SK-N-SH treated with all-trans-retinoic acid at 6 μM for 48 hours (cell line): Measurements from ENCODE around the gene SMG7.

Experiments
- ATAC-seq: fragments of 200-7000 bp; cut with Tn5 transposase; 3 replicates; pipeline ENCODE4 v1.9.1; 2020; ENCODE audit warnings: mild to moderate bottlenecking, moderate library complexity
- ARNTL ChIP-seq: fragments of 450-650 bp; formaldehyde crosslinking; IDR thresholded peaks from 2 replicates; pipeline ENCODE4 v1.5.0; 2020; ENCODE audit warnings: low read depth, mild to moderate bottlenecking, moderate library complexity, borderline replicate concordance
- BACH2 ChIP-seq: fragments of 250-450 bp; sonication (Bioruptor Pico); IDR thresholded peaks from 2 replicates; pipeline ENCODE4 v1.9.0; 2021; ENCODE audit warnings: mild to moderate bottlenecking, borderline replicate concordance
- CREB5 ChIP-seq: fragments of 250-450 bp; sonication (Bioruptor Pico); IDR thresholded peaks from 2 replicates; pipeline ENCODE4 v1.5.1; 2020; ENCODE audit warnings: low read depth, mild to moderate bottlenecking, moderate library complexity
- CSDC2 ChIP-seq: fragments of 250-450 bp; sonication (Bioruptor Pico); IDR thresholded peaks from 2 replicates; pipeline ENCODE4 v1.5.0; 2020; ENCODE audit warnings: mild to moderate bottlenecking, moderate library complexity
- CSRNP3 ChIP-seq: fragments of 250-450 bp; sonication (Bioruptor Pico); IDR thresholded peaks from 2 replicates; pipeline ENCODE4 v1.5.1; 2021; ENCODE audit warnings: mild to moderate bottlenecking, moderate library complexity
- ESRRG ChIP-seq: fragments of 250-450 bp; sonication (Bioruptor Pico); IDR thresholded peaks from 2 replicates; pipeline ENCODE4 v1.6.1; 2021; ENCODE audit warnings: mild to moderate bottlenecking
- GLIS3 ChIP-seq: fragments of 250-450 bp; sonication (Bioruptor Pico); IDR thresholded peaks from 2 replicates; pipeline ENCODE4 v1.5.0; 2020; ENCODE audit warnings: mild to moderate bottlenecking, moderate library complexity
- ISL1 ChIP-seq: fragments of 250-450 bp; sonication (Bioruptor Pico); IDR thresholded peaks from 2 replicates; pipeline ENCODE4 v2.1.2; 2022; ENCODE audit warnings: mild to moderate bottlenecking, moderate library complexity
- OSR1 ChIP-seq: fragments of 250-450 bp; sonication (Bioruptor Pico); IDR thresholded peaks from 2 replicates; pipeline ENCODE4 v1.8.0; 2022; ENCODE audit warnings: moderate library complexity, mild to moderate bottlenecking, inconsistent platforms
- PATZ1 ChIP-seq: fragments of 250-450 bp; sonication (Bioruptor Pico); IDR thresholded peaks from 2 replicates; pipeline ENCODE4 v1.8.0; 2020; ENCODE audit warnings: mild to moderate bottlenecking, moderate library complexity, borderline replicate concordance
- PPARA ChIP-seq: fragments of 250-450 bp; sonication (Bioruptor Pico); IDR thresholded peaks from 2 replicates; pipeline ENCODE4 v1.5.0; 2020; ENCODE audit warnings: mild to moderate bottlenecking, borderline replicate concordance
- RARB ChIP-seq: fragments of 250-450 bp; sonication (Bioruptor Pico); IDR thresholded peaks from 2 replicates; pipeline ENCODE4 v1.8.0; 2021; ENCODE audit warnings: mild to moderate bottlenecking, moderate library complexity
- SNAI2 ChIP-seq: fragments of 250-450 bp; sonication (Bioruptor Pico); IDR thresholded peaks from 2 replicates; pipeline ENCODE4 v1.5.0; 2020; ENCODE audit warnings: mild to moderate bottlenecking, moderate library complexity
- TCF4 ChIP-seq: fragments of 250-450 bp; sonication (Bioruptor Pico); IDR thresholded peaks from 2 replicates; pipeline ENCODE4 v1.8.0; 2021; ENCODE audit warnings: mild to moderate bottlenecking, moderate library complexity, borderline replicate concordance
- TOX ChIP-seq: fragments of 250-450 bp; sonication (Bioruptor Pico); IDR thresholded peaks from 2 replicates; pipeline ENCODE4 v1.8.0; 2021; ENCODE audit warnings: mild to moderate bottlenecking, moderate library complexity, borderline replicate concordance
- TSHZ2 ChIP-seq: fragments of 250-450 bp; sonication (Bioruptor Pico); IDR thresholded peaks from 2 replicates; pipeline ENCODE4 v1.5.0; 2020; ENCODE audit warnings: mild to moderate bottlenecking, moderate library complexity
- ZC3H10 ChIP-seq: fragments of 250-450 bp; sonication (Bioruptor Pico); IDR thresholded peaks from 2 replicates; pipeline ENCODE4 v1.5.1; 2021; ENCODE audit warnings: mild to moderate bottlenecking, moderate library complexity
- ZNF565 ChIP-seq: fragments of 450-650 bp; formaldehyde crosslinking; conservative IDR thresholded peaks from 2 replicates; pipeline ENCODE4 v1.5.0; 2020; ENCODE audit warnings: low read depth, mild to moderate bottlenecking, moderate library complexity
- ZNF70 ChIP-seq: fragments of 450-650 bp; formaldehyde crosslinking; IDR thresholded peaks from 2 replicates; pipeline ENCODE4 v1.5.0; 2020; ENCODE audit warnings: mild to moderate bottlenecking, moderate library complexity
- ZNF8 ChIP-seq: fragments of 450-650 bp; formaldehyde crosslinking; IDR thresholded peaks from 2 replicates; pipeline ENCODE4 v1.5.0; 2020; ENCODE audit warnings: mild to moderate bottlenecking, moderate library complexity

The SMG7 gene

GRCh38 chr1:183569141-183569540, 96.8 kb downstream of the SMG7 start (continued):
- TF ChIP-seq CSRNP3 (no peak), ZC3H10 (CRISPR knock-in tag) (no peak), RARB (CRISPR knock-in tag) (no peak), PATZ1 (CRISPR knock-in tag) (no peak)

GRCh38 chr1:183569801-183570200, 97.5 kb downstream of the SMG7 start:
- no peak for ATAC-seq
- TF ChIP-seq BACH2 (CRISPR knock-in tag): no peak
- TF ChIP-seq RARB (CRISPR knock-in tag): no peak
- TF ChIP-seq TOX (CRISPR knock-in tag): no peak
- TF ChIP-seq ZC3H10 (CRISPR knock-in tag): no peak
- TF ChIP-seq ARNTL: no peak
- no peak for TF ChIP-seq CSDC2
- no peak for TF ChIP-seq PPARA (CRISPR knock-in tag)
- no peak for TF ChIP-seq TCF4 (CRISPR knock-in tag)
- TF ChIP-seq SNAI2 (CRISPR knock-in tag): no peak
- TF ChIP-seq CREB5 (CRISPR knock-in tag): no peak
- no peak for TF ChIP-seq ISL1 (CRISPR knock-in tag)
- no peak for TF ChIP-seq OSR1 (CRISPR knock-in tag)
- TF ChIP-seq ESRRG (CRISPR knock-in tag): no peak
- no peak for TF ChIP-seq ZNF70
- no peak for TF ChIP-seq TSHZ2 (CRISPR knock-in tag)
- no peak for TF ChIP-seq ZNF8
- no peak for TF ChIP-seq GLIS3 (CRISPR knock-in tag)
- no peak for TF ChIP-seq ZNF565 (CRISPR knock-in tag)
- no peak for TF ChIP-seq PATZ1 (CRISPR knock-in tag)

GRCh38 chr1:183570451-183570850, 98.2 kb downstream of the SMG7 start:
- TF ChIP-seq PATZ1 (CRISPR knock-in tag) (no peak), TSHZ2 (CRISPR knock-in tag) (no peak), CSDC2 (no peak), ZNF8 (no peak), GLIS3 (CRISPR knock-in tag) (no peak), OSR1 (CRISPR knock-in tag) (no peak), ZNF565 (CRISPR knock-in tag) (no peak)
- no peak for ATAC-seq
